A172 (cell line): ENCODE measurements around the gene KIF5C. TPM values are rescaled to one million over a fixed set of nuclear protein-coding genes. Genes with fewer than 3 reads are reported as not detected.
"Not testable (repeated sequence)": the region's sequence is repeated elsewhere in the genome, so short reads cannot be mapped to it uniquely, and the experiment has no call there.

ENCODE experiments used
- DNase-seq: peaks from one replicate; pipeline ENCODE4 v3.0.0-alpha.2; 2015; ENCODE audit warnings: low spot score
- total RNA-seq: library from RNA; depleted of rRNA; stranded (reverse); fragments of >200 nt; shearing (Covaris generic); gene quantifications from 2 replicates; pipeline ENCODE4 v1.2.3, GENCODE V29; 2014; rRNA removed

Gene KIF5C
- total RNA-seq, result 14.6 and 22.9 TPM in 2 replicates

- DNase-seq, result peak; percentile 85
Measured at GRCh38 chr2:148874868-148875341, at the start of gene KIF5C. Gene KIF5C, plus strand, starts transcription at chr2:148875227. Its CDS starts 391 bp downstream, at chr2:148875618.

GRCh38 chr2:148826791-148827190, 48.2 kb upstream of the KIF5C start:
- DNase-seq, result no peak

GRCh38 chr2:148828941-148829340, 46.1 kb upstream of the KIF5C start:
- no peak for DNase-seq

- DNase-seq, result no peak
Measured at GRCh38 chr2:148829618-148830017, 45.4 kb upstream of the KIF5C start.

GRCh38 chr2:148832637-148833036, 42.4 kb upstream of the KIF5C start:
- no peak for DNase-seq

GRCh38 chr2:148842050-148842449, 33.0 kb upstream of the KIF5C start:
- no peak for DNase-seq

GRCh38 chr2:148848146-148848545, 26.9 kb upstream of the KIF5C start:
- DNase-seq, result no peak

GRCh38 chr2:148853458-148853857, 21.6 kb upstream of the KIF5C start:
- DNase-seq, result no peak

- DNase-seq, result no peak
Measured at GRCh38 chr2:148860037-148860436, 15.0 kb upstream of the KIF5C start.

- DNase-seq, result no peak
Measured at GRCh38 chr2:148861367-148861766, 13.7 kb upstream of the KIF5C start.

- DNase-seq, result not testable (repeated sequence)
Measured at GRCh38 chr2:148862478-148862877, 12.5 kb upstream of the KIF5C start.

- DNase-seq, result no peak
Measured at GRCh38 chr2:148865512-148865911, 9.5 kb upstream of the KIF5C start.

- DNase-seq, result no peak
Measured at GRCh38 chr2:148866091-148866490, 8.9 kb upstream of the KIF5C start.

- DNase-seq, result no peak
Measured at GRCh38 chr2:148867079-148867769, 7.8 kb upstream of the KIF5C start.

- peak; percentile 21 for DNase-seq
Measured at GRCh38 chr2:148875387-148876051, 492 bp downstream of the KIF5C start.

GRCh38 chr2:148876202-148876594, 1.2 kb downstream of the KIF5C start:
- DNase-seq, result no peak

- DNase-seq, result no peak
Measured at GRCh38 chr2:148876595-148877402, 1.8 kb downstream of the KIF5C start.

GRCh38 chr2:148877403-148877740, 2.3 kb downstream of the KIF5C start:
- DNase-seq, result no peak

- DNase-seq, result no peak
Measured at GRCh38 chr2:148880636-148881035, 5.6 kb downstream of the KIF5C start.

GRCh38 chr2:148882051-148882450, 7.0 kb downstream of the KIF5C start:
- peak; percentile 12 for DNase-seq

GRCh38 chr2:148885209-148885608, 10.2 kb downstream of the KIF5C start:
- no peak for DNase-seq

GRCh38 chr2:148885988-148886387, 11.0 kb downstream of the KIF5C start:
- DNase-seq, result no peak
